ENCODE measurements around the gene PCSK1.

DNA sequence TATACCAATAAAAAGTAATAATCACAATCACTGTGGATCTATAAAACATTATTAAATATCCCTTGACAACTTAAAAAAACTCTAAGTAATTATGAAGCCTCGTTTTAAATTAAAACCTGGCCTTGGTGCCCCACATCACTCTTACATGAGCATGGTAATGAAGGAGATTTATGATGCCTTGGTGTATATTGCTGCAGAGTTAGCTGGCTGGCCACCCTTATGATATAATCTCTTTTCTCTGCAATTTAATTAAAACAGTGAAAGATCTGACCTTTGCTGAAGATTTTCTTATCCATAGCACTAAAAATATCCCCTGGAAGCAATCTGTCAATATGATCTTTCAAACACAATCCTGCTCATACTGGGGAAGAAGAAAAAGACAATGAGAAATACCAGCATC, 48.8 kb upstream of the PCSK1 start:
- TF ChIP-seq, protein P1, sequence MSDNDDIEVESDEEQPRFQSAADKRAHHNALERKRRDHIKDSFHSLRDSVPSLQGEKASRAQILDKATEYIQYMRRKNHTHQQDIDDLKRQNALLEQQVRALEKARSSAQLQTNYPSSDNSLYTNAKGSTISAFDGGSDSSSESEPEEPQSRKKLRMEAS (IDR thresholded peaks at IDR 0.05; ENCODE audit: low read depth) = no peak
- TF ChIP-seq, protein P2, sequence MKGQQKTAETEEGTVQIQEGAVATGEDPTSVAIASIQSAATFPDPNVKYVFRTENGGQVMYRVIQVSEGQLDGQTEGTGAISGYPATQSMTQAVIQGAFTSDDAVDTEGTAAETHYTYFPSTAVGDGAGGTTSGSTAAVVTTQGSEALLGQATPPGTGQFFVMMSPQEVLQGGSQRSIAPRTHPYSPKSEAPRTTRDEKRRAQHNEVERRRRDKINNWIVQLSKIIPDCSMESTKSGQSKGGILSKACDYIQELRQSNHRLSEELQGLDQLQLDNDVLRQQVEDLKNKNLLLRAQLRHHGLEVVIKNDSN (IDR thresholded peaks at IDR 0.05; ENCODE audit: borderline replicate concordance, low read depth) = no peak
- TF ChIP-seq, protein P3, sequence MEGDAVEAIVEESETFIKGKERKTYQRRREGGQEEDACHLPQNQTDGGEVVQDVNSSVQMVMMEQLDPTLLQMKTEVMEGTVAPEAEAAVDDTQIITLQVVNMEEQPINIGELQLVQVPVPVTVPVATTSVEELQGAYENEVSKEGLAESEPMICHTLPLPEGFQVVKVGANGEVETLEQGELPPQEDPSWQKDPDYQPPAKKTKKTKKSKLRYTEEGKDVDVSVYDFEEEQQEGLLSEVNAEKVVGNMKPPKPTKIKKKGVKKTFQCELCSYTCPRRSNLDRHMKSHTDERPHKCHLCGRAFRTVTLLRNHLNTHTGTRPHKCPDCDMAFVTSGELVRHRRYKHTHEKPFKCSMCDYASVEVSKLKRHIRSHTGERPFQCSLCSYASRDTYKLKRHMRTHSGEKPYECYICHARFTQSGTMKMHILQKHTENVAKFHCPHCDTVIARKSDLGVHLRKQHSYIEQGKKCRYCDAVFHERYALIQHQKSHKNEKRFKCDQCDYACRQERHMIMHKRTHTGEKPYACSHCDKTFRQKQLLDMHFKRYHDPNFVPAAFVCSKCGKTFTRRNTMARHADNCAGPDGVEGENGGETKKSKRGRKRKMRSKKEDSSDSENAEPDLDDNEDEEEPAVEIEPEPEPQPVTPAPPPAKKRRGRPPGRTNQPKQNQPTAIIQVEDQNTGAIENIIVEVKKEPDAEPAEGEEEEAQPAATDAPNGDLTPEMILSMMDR (IDR thresholded peaks at IDR 0.05) = no peak
- TF ChIP-seq RFX5 (IDR thresholded peaks at IDR 0.05; ENCODE audit: low read length) = no peak
- no peak for TF ChIP-seq RCOR1 (IDR thresholded peaks at IDR 0.05; ENCODE audit: low read length)
- TF ChIP-seq, protein P4, sequence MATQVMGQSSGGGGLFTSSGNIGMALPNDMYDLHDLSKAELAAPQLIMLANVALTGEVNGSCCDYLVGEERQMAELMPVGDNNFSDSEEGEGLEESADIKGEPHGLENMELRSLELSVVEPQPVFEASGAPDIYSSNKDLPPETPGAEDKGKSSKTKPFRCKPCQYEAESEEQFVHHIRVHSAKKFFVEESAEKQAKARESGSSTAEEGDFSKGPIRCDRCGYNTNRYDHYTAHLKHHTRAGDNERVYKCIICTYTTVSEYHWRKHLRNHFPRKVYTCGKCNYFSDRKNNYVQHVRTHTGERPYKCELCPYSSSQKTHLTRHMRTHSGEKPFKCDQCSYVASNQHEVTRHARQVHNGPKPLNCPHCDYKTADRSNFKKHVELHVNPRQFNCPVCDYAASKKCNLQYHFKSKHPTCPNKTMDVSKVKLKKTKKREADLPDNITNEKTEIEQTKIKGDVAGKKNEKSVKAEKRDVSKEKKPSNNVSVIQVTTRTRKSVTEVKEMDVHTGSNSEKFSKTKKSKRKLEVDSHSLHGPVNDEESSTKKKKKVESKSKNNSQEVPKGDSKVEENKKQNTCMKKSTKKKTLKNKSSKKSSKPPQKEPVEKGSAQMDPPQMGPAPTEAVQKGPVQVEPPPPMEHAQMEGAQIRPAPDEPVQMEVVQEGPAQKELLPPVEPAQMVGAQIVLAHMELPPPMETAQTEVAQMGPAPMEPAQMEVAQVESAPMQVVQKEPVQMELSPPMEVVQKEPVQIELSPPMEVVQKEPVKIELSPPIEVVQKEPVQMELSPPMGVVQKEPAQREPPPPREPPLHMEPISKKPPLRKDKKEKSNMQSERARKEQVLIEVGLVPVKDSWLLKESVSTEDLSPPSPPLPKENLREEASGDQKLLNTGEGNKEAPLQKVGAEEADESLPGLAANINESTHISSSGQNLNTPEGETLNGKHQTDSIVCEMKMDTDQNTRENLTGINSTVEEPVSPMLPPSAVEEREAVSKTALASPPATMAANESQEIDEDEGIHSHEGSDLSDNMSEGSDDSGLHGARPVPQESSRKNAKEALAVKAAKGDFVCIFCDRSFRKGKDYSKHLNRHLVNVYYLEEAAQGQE (IDR thresholded peaks at IDR 0.05; ENCODE audit: low read depth, low read length) = no peak
- TF ChIP-seq PBX3 (IDR thresholded peaks at IDR 0.05) = no peak
- TF ChIP-seq POLR2AphosphoS5 (IDR thresholded peaks at IDR 0.05; ENCODE audit: low read depth, low read length) = no peak
- TF ChIP-seq RAD21 (IDR thresholded peaks at IDR 0.05; ENCODE audit: low read length) = no peak
- TF ChIP-seq SIN3A (IDR thresholded peaks at IDR 0.05; ENCODE audit: borderline replicate concordance, low read depth, low read length) = no peak
- no peak for TF ChIP-seq USF2 (IDR thresholded peaks at IDR 0.05; ENCODE audit: borderline replicate concordance, low read depth, low read length)
- no peak for TF ChIP-seq TAF1 (IDR thresholded peaks at IDR 0.05; ENCODE audit: borderline replicate concordance, low read depth, low read length)
